Activated CD4-positive, alpha-beta T cell treated with anti-CD3 and anti-CD28 coated beads, Interleukin-2, amount 50 U/mL, for 4 hours (primary cell): ENCODE measurements around the gene LRRN2.

Experiments used
- DNase-seq, 2 experiments: peaks; one replicate each; pipeline ENCODE4 v3.0.0-alpha.2; 2020

The LRRN2 gene

GRCh38 chr1:204598319-204598969, 87.1 kb downstream of the LRRN2 start:
- DNase-seq: no peak

- no peak for DNase-seq
These were observed 93.1 kb downstream of the LRRN2 start for GRCh38 chr1:204592246-204592948.

GRCh38 chr1:204591473-204592090, 94.0 kb downstream of the LRRN2 start:
- no peak for DNase-seq

GRCh38 chr1:204589409-204590038, 96.0 kb downstream of the LRRN2 start:
- DNase-seq: no peak

- DNase-seq: no peak
These were observed 96.7 kb downstream of the LRRN2 start for GRCh38 chr1:204588826-204589225.

- no peak for DNase-seq
These were observed 97.9 kb downstream of the LRRN2 start for GRCh38 chr1:204587621-204588020.

GRCh38 chr1:204584699-204585372, 100.7 kb downstream of the LRRN2 start:
- DNase-seq: no peak

- DNase-seq: no peak
These were observed 101.5 kb downstream of the LRRN2 start for GRCh38 chr1:204583909-204584632.

- no peak for DNase-seq
These were observed 103.8 kb downstream of the LRRN2 start for GRCh38 chr1:204581759-204582158.

- DNase-seq: no peak
These were observed 104.7 kb downstream of the LRRN2 start for GRCh38 chr1:204580862-204581261.

- no peak for DNase-seq
These were observed 105.9 kb downstream of the LRRN2 start for GRCh38 chr1:204579681-204580080.

- no peak for DNase-seq
These were observed 106.5 kb downstream of the LRRN2 start for GRCh38 chr1:204578867-204579664.

- no peak for DNase-seq
These were observed 107.6 kb downstream of the LRRN2 start for GRCh38 chr1:204577794-204578478.

GRCh38 chr1:204576422-204576821, 109.1 kb downstream of the LRRN2 start:
- no peak for DNase-seq

GRCh38 chr1:204575221-204576190, 110.0 kb downstream of the LRRN2 start:
- no peak for DNase-seq

- DNase-seq: no peak
These were observed 110.7 kb downstream of the LRRN2 start for GRCh38 chr1:204574865-204575163.

- DNase-seq: no peak
These were observed 111.3 kb downstream of the LRRN2 start for GRCh38 chr1:204574016-204574864.

GRCh38 chr1:204572923-204573922, 112.3 kb downstream of the LRRN2 start:
- DNase-seq: no peak
